ENCODE measurements around the gene GAS7.
"Not testable (repeated sequence)": the region's sequence is repeated elsewhere in the genome, so short reads cannot be mapped to it uniquely, and the experiment has no call there.

The GAS7 gene

DNA sequence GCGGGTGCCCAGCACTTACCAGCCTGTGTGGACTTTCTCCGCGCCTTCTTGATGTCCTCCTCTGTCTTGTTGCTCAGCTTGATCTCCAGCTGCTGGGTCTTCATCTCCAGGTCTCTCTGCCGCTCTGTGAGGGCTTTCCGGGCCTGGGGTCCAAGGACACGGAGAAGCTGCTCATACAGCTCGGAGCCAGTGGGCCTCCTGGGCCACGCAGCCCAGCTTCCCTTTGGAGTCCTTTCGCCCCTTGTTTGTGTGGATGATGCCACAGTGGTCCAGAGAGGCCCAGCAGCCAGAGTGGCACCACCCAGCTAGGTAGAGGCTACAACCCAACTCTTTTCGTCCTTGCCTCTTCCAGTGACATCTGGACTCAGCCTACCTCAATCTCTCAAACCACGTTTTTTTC, 272.9 kb downstream of the GAS7 start:
- DNase-seq = no peak
- no peak overlapping the region for H3K4me3 ChIP-seq (ENCODE audit: low read depth, low read length)
- no peak for TF ChIP-seq CTCF (IDR thresholded peaks at IDR 0.05; ENCODE audit: low read depth, low read length, missing control alignments)
- H3K27me3 ChIP-seq (replicated peaks) = no peaks in the 10 kb centered on the region
- H3K27ac ChIP-seq = no peak overlapping the region
- in situ Hi-C loops (cut with HindIII; ENCODE audit: low pct_ligation_motif_present, low sequenced_read_pairs) = no loop called here
- no peaks in the 10 kb centered on the region for H3K36me3 ChIP-seq (replicated peaks)

- H3K4me3 ChIP-seq (ENCODE audit: low read depth, low read length) = no peak overlapping the region
- TF ChIP-seq CTCF (IDR thresholded peaks at IDR 0.05; ENCODE audit: low read depth, low read length, missing control alignments) = peak; percentile 79
- no peaks in the 10 kb centered on the region for H3K27me3 ChIP-seq (replicated peaks)
- in situ Hi-C loops (cut with HindIII; ENCODE audit: low pct_ligation_motif_present, low sequenced_read_pairs) = no loop called here
- no peaks in the 10 kb centered on the region for H3K36me3 ChIP-seq (replicated peaks)
- no peak overlapping the region for H3K27ac ChIP-seq
- peak; percentile 49 for DNase-seq
These were observed 273.6 kb downstream of the GAS7 start for GRCh38 chr17:9924735-9925191.

DNA sequence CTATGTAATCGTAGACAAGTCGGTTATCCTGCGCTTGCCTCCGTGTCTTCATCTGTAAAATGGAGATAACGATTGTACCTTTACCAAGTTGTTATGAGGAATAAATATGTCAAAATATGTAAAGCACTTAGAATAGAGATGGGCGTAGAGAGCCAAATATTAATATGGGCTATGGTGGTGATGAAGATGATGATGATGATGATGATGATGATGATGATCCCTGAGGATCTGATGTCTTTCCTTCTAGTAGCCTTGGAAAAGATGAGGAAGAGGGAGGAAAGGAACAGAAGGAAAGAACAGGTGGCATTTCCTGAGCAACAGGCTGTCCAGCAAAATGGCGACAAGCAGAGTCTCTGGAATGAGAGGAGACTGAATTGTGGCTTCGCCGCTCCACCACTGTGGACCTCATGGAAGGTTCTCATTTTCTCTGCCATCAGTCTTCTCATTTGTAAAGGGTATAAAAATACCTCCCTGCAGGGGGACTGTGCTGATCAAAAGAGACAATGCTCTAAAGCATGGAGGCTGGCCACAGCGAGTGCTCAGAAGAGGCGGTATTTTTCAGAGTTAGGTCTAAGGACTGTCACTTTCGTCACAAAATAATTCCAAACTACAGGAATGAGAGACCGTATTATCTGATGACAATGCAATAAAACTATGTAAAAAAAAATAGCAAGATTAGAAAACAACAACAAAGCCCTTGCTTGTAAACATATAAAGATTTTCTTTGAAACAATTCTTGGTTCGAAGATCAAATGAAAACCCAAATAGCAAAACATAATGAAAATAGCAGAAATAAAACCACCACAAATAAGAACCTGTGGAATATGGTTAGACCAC, 276.2 kb downstream of the GAS7 start:
- no peaks in the 10 kb centered on the region for H3K27me3 ChIP-seq (replicated peaks)
- TF ChIP-seq CTCF (IDR thresholded peaks at IDR 0.05; ENCODE audit: low read depth, low read length, missing control alignments) = no peak
- in situ Hi-C loops (cut with HindIII; ENCODE audit: low pct_ligation_motif_present, low sequenced_read_pairs) = no loop called here
- DNase-seq = no peak
- no peak overlapping the region for H3K27ac ChIP-seq
- no peaks in the 10 kb centered on the region for H3K36me3 ChIP-seq (replicated peaks)
- H3K4me3 ChIP-seq (ENCODE audit: low read depth, low read length) = no peak overlapping the region

- in situ Hi-C loops (cut with HindIII; ENCODE audit: low pct_ligation_motif_present, low sequenced_read_pairs); DNase-seq; H3K4me3 ChIP-seq (ENCODE audit: low read depth, low read length); H3K36me3 ChIP-seq (replicated peaks); H3K27ac ChIP-seq; H3K27me3 ChIP-seq (replicated peaks): not testable (repeated sequence)
These were observed 277.2 kb downstream of the GAS7 start for GRCh38 chr17:9921216-9921615.

DNA sequence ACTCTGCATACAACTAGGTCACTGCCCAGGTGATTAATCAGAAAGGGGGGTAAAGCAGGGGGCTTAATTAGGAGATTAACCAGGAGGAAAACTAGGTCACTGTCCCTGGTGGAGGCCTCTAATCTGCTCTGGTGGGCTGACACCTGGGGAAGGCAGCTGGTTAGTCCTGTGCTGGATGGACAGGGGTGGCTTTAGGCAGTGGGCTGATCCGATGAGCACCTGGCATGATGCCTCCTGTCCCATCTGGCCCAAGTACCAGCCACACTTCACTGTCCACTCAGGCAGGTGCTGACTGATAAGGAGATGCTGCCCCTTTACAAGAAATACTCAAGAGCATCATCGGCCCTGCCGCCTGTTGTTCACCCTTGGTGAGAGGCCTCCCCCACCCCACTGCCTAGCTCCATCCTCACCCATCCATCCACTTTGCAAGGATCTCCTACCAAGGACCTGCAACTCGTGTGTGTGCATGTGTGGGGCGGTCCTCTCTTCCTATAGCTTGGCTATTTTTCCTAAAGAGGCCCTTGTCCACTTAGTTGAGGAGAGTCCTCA, 279.5 kb downstream of the GAS7 start:
- Histone ChIP-seq H3K27ac (no peak overlapping the region), H3K36me3 (replicated peaks) (no peaks in the 10 kb centered on the region), H3K27me3 (replicated peaks) (no peaks in the 10 kb centered on the region), H3K4me3 (ENCODE audit: low read depth, low read length) (no peak overlapping the region)
- no peak for DNase-seq
- in situ Hi-C loops (cut with HindIII; ENCODE audit: low pct_ligation_motif_present, low sequenced_read_pairs) = no loop called here
- no peak for TF ChIP-seq CTCF (IDR thresholded peaks at IDR 0.05; ENCODE audit: low read depth, low read length, missing control alignments)

DNA sequence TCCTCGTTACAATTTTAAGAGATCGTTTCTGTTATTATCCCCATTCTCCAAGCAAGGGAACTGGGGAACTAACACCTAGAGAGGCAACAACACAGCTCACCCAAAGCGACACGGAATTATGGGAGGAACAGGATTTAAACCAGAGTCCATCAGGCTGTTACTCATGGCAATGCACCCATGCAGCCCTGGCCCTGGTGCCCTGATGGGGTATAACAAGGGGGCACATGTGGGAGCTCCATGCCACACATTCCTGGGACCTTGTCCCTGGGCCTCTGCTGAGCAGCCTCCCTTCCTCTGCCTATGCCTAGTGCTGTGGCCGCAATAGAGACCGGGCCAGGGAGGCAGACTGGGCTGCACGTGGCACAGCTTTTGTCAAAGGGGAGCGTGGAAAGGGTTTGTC, 280.1 kb downstream of the GAS7 start:
- in situ Hi-C loops (cut with HindIII; ENCODE audit: low pct_ligation_motif_present, low sequenced_read_pairs) = no loop called here
- Histone ChIP-seq H3K27ac (no peak overlapping the region), H3K27me3 (replicated peaks) (no peaks in the 10 kb centered on the region), H3K4me3 (ENCODE audit: low read depth, low read length) (no peak overlapping the region), H3K36me3 (replicated peaks) (no peaks in the 10 kb centered on the region)
- no peak for TF ChIP-seq CTCF (IDR thresholded peaks at IDR 0.05; ENCODE audit: low read depth, low read length, missing control alignments)
- no peak for DNase-seq

Measured in brain microvascular endothelial cell (primary cell).